ENCODE results near the gene CNTN3.

CNTN3 gene

GRCh38 chr3:74605437-74605836, 9.0 kb downstream of the CNTN3 start:
- Histone ChIP-seq H3K9me3 (ENCODE audit: severe bottlenecking) (no peaks in the 10 kb centered on the region), H3K4me3 (ENCODE audit: severe bottlenecking) (no peak overlapping the region), H3K27ac (ENCODE audit: poor library complexity, severe bottlenecking) (no peak overlapping the region), H3K36me3 (ENCODE audit: low read depth) (no peaks in the 10 kb centered on the region), H3K27me3 (ENCODE audit: insufficient read depth, poor library complexity, severe bottlenecking) (peaks cover 2% of the 10 kb centered on the region), H3K4me1 (ENCODE audit: insufficient read depth, poor library complexity, severe bottlenecking) (no peaks in the 10 kb centered on the region)
- DNase-seq (ENCODE audit: low spot score): no peak
- no peak for TF ChIP-seq CTCF (IDR thresholded peaks at IDR 0.05; ENCODE audit: poor library complexity, severe bottlenecking)
- no peak for ATAC-seq (ENCODE audit: low read depth)

DNA sequence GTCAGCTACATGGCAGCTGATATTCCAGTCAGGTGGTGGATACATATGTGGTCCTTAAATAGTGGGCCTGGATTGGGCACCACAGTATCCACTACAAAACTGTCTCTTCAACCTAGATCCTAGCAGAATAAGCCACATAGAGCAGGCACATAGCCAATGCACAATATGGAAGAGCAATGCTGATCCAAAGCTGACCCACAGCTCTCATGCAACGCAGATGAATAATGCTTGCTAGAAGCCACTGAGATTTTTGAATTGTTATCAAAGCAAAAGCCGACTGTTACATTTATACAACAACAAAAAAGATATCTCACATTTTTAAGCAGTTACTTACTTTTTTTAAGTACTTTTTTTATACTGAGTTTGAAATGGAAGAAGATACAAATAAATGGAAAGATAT, 11.2 kb downstream of the CNTN3 start:
- Histone ChIP-seq H3K9me3 (ENCODE audit: severe bottlenecking) (no peaks in the 10 kb centered on the region), H3K27ac (ENCODE audit: poor library complexity, severe bottlenecking) (no peak overlapping the region), H3K27me3 (ENCODE audit: insufficient read depth, poor library complexity, severe bottlenecking) (no peaks in the 10 kb centered on the region), H3K36me3 (ENCODE audit: low read depth) (no peaks in the 10 kb centered on the region), H3K4me1 (ENCODE audit: insufficient read depth, poor library complexity, severe bottlenecking) (no peaks in the 10 kb centered on the region), H3K4me3 (ENCODE audit: severe bottlenecking) (no peak overlapping the region)
- DNase-seq (ENCODE audit: low spot score) (no peak), ATAC-seq (ENCODE audit: low read depth) (no peak)
- TF ChIP-seq CTCF (IDR thresholded peaks at IDR 0.05; ENCODE audit: poor library complexity, severe bottlenecking): no peak

DNA sequence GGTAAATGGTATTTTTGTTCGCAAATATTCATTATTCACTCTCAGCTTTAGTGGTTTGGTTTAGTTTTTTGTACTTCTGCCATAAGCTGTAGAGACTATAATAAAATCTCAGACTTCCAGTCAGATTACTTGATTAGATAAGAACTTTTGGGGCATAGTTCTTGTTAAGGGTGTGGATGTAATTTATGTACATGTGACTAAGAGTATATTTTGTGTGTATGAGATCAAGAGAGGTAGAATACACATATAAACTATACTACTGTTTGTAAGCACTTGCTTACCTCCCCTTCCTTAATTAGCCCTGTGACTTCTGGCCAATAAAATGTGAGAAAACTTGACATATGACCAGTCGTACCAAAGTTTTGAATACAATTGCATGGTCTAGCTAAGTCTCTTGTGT, 12.0 kb downstream of the CNTN3 start:
- DNase-seq (ENCODE audit: low spot score): no peak
- Histone ChIP-seq H3K4me1 (ENCODE audit: insufficient read depth, poor library complexity, severe bottlenecking) (no peaks in the 10 kb centered on the region), H3K27ac (ENCODE audit: poor library complexity, severe bottlenecking) (no peak overlapping the region), H3K9me3 (ENCODE audit: severe bottlenecking) (no peaks in the 10 kb centered on the region), H3K4me3 (ENCODE audit: severe bottlenecking) (no peak overlapping the region), H3K27me3 (ENCODE audit: insufficient read depth, poor library complexity, severe bottlenecking) (no peaks in the 10 kb centered on the region), H3K36me3 (ENCODE audit: low read depth) (no peaks in the 10 kb centered on the region)
- no peak for ATAC-seq (ENCODE audit: low read depth)
- TF ChIP-seq CTCF (IDR thresholded peaks at IDR 0.05; ENCODE audit: poor library complexity, severe bottlenecking): no peak

DNA sequence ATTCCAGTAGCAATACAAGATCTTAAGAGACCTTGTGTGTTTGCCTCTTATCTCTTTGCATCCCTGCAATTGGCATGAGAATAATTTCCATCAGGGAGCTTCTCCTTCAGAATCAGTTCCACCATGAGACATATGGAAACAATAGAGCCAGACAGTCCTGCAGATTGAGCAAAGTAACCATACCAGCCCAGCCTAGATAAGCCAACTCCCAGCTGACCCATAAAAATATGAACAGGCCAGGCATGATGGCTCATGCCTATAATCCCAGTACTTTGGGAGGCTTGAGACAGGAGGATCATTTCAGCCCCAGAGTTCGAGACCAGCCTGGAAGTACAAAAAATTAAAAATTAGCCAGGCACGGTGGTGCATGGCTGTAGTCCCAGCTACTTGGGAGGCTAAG, 12.7 kb downstream of the CNTN3 start:
- no peak overlapping the region for H3K4me3 ChIP-seq (ENCODE audit: severe bottlenecking)
- no peak for ATAC-seq (ENCODE audit: low read depth)
- H3K4me1 ChIP-seq (ENCODE audit: insufficient read depth, poor library complexity, severe bottlenecking): no peaks in the 10 kb centered on the region
- H3K27ac ChIP-seq (ENCODE audit: poor library complexity, severe bottlenecking): no peak overlapping the region
- no peaks in the 10 kb centered on the region for H3K36me3 ChIP-seq (ENCODE audit: low read depth)
- DNase-seq (ENCODE audit: low spot score): no peak
- no peaks in the 10 kb centered on the region for H3K27me3 ChIP-seq (ENCODE audit: insufficient read depth, poor library complexity, severe bottlenecking)
- TF ChIP-seq CTCF (IDR thresholded peaks at IDR 0.05; ENCODE audit: poor library complexity, severe bottlenecking): no peak
- no peaks in the 10 kb centered on the region for H3K9me3 ChIP-seq (ENCODE audit: severe bottlenecking)

GRCh38 chr3:74599564-74599963, 14.9 kb downstream of the CNTN3 start:
- no peak overlapping the region for H3K27ac ChIP-seq (ENCODE audit: poor library complexity, severe bottlenecking)
- peak; percentile 67; the same call in 2 of the 3 replicates for ATAC-seq (ENCODE audit: low read depth)

More at GRCh38 chr3:74599564-74599963, 14.9 kb downstream of the CNTN3 start:
- no peak overlapping the region for H3K4me3 ChIP-seq (ENCODE audit: severe bottlenecking)
- H3K36me3 ChIP-seq (ENCODE audit: low read depth): no peaks in the 10 kb centered on the region
- no peaks in the 10 kb centered on the region for H3K9me3 ChIP-seq (ENCODE audit: severe bottlenecking)
- no peaks in the 10 kb centered on the region for H3K4me1 ChIP-seq (ENCODE audit: insufficient read depth, poor library complexity, severe bottlenecking)
- no peaks in the 10 kb centered on the region for H3K27me3 ChIP-seq (ENCODE audit: insufficient read depth, poor library complexity, severe bottlenecking)
- no peak for TF ChIP-seq CTCF (IDR thresholded peaks at IDR 0.05; ENCODE audit: poor library complexity, severe bottlenecking)
- no peak for DNase-seq (ENCODE audit: low spot score)
